D341Med (cell line): ENCODE results near the gene KCNMB2.
"Not testable (repeated sequence)": the region's sequence is repeated elsewhere in the genome, so short reads cannot be mapped to it uniquely, and the experiment has no call there.

ENCODE experiments used
- DNase-seq: peaks from one replicate; pipeline ENCODE4 v3.0.0; 2012; ENCODE audit warnings: low spot score

Gene KCNMB2

DNA sequence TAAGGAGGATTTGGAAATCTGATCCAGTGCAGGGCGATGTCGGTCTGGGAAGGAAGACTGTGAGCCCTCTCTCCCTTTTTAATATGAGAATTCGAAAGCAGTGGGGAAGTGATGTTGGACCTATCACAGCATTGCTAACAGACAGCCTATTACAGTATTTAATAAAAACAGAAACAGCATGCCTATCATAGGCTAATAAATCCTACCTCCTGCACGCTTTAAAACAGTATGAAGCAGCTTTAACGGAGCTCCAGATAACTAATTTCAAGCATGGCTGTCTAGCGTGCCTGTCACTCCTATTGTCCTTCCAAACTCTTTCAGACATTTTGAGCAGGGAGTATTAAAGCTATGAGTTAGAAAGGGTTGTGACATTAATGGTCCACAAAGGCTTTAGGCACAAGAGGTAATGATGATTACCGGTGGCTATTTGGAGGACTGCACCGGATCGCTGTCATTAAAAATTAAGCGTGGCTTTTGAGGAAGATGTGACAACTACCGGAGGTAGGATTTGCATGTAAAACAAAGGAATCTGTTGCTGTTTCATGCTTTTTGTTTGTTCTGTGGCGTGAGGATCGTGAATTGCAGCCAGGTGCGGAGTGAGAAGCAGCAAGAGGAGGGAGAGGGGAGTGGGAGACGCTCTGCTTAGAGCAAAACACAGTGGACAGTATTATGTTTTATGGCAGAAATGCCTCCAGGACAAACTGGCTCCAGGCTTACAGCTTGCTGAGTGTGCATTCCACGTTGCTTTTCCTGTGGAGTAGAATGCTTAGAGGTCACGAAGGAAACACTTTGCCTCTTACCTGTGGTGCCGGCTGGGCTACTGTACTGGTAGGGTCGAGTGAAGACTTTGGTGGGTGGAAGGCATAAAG lies at the start of gene KCNMB2:
TSS of gene KCNMB2 (plus strand) at position 226 of the 869 bp plus-strand sequence.
- no peak for DNase-seq

DNA sequence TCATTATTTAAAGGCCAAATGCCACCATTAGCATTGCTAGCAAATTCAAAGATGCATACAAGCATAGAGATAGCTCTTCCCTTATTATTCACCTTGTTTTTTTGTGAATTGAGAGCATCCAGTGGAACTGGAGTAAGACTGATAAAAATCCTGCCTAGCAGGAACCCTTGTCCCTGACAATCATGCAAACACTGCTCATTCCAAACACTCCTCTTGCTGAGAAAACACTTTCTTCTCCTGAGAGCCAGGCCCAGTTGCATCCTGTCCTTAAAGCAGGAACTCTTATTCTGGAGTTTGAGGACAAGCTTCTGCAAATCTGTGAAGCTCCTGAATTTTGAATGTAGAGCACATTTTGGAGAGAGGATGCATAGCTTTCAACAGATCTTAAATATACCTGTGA lies 49.3 kb upstream of the KCNMB2 start:
- no peak for DNase-seq

DNA sequence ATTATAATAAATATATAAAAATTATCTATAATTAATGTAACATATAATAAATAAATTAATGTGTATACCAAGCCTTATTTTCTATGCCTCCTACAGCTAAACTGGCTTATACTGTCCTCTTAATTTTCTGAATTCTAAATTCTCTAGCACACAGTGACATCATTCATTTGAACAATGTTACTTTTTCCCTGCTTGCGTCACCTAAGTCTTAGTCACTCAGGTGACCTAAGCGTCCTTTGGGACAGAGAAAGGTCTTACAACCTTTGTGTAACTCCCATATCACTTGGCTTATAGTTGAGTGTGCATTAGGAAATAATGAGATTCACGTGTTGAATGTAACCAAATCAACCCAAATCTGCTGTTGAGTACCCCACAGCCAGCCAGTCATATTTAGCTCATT lies 48.5 kb upstream of the KCNMB2 start:
- DNase-seq, result no peak

DNA sequence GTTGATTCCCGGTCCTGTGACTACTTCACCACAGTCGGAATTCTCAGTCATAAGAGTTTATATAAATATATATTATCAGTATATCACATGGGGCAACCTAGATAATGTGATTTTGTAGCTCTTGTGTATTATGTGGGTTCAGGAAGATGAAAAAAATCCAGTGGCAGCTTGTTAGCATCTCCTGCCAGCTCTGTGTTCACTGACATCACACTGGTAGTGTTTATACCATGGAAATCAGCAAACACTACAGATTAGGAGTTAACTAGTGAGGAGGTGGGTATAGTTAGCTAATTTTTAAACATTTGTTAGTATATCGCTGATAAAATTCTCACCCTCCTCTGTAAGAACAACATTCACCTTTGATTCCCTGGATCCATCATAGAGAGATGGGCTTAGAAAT lies 44.5 kb upstream of the KCNMB2 start:
- DNase-seq, result no peak

DNA sequence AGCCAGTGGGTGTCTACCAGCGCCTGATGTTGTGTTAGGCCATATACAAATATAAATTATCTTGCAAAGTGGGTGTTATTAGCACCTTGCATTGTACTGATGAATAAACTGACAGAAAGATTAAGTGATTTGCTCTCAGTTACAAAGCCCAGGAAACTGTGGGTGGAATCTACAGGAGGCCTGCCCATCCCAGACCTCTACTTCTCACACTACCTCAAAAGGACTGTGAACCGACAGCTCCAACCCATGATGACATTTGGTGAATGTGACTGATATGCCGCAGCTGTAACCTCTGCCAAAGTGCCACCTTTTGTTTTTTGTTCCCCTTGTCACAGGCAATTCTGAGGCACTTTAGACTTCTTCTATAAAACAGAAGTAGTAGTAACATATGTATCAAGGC lies 43.7 kb upstream of the KCNMB2 start:
- DNase-seq, result no peak

DNA sequence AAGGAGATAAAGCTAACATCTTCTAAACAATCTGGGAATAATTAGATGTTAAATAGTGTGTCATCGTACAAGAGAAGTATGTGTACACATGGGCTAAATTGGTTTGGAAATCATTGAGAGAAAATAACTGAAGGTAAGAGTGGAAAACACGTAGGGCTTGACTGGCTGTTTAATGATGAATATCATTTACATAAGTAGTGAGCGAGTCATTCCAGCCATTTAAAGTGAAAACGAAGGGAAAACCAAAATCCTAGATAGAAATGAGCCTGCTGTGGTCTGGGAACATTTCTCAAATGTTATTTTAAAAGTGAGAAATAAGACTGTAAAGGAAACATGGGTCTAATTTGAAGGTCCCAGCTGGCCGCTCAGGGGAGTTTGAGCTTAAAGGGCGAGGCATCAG lies 41.9 kb upstream of the KCNMB2 start:
- DNase-seq, result no peak

DNA sequence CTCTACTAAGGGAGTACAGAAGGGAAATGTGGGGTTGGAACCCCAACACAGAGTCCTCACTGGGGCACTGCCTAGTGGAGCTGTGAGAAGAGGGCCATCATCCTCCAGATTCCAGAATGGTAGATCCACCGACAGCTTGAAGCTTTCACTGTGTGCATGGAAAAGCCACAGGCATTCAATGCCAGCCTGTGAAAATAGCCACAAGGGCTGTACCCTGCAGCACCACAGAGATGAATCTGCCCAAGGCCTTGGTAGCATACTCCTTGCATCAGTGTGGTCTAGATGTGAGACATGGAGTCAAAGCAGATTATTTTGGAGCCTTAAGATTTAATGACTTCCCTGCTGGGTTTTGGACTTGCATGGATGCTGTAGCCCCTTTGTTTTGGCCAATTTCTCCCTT lies 39.3 kb upstream of the KCNMB2 start:
- no peak for DNase-seq

GRCh38 chr3:178498871-178499270 lies 37.4 kb upstream of the KCNMB2 start:
- DNase-seq, result no peak

DNA sequence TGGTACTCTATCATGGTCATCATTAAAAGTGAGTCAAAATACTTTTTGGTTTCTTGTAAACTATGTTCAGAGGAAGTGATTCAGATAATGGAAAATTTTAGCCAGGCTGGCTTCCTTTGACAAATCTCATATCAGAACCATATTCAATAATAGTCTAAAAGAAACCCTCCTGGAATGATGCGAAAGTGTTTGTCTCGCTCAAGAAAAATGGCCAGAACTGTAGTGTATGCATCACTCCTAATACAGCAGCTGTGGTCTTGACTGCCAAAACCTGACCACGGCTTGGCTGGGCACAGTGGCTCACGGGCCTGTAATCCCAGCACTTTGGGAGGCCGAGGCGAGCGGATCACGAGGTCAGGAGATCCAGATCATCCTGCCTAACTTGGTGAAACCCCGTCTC lies 35.6 kb upstream of the KCNMB2 start:
- DNase-seq, result no peak

DNA sequence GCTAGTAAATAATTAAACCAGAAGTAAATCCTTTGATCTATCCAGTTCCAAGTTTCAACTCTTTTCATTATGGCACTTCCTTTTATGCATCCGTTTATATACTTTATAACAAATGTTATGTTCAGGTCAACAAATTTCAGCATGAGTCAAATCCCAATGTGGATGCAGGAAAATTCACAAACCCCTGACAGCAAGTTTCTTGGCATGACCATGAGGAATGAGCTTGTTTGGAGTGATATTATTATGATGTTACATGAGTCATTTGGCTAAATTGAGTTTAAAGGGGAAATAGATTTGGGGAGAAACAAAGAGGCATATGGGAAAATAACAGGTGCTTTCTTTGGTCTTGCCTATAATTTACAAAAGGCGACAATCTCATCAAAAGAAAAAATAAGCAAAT lies 32.1 kb upstream of the KCNMB2 start:
- no peak for DNase-seq

DNA sequence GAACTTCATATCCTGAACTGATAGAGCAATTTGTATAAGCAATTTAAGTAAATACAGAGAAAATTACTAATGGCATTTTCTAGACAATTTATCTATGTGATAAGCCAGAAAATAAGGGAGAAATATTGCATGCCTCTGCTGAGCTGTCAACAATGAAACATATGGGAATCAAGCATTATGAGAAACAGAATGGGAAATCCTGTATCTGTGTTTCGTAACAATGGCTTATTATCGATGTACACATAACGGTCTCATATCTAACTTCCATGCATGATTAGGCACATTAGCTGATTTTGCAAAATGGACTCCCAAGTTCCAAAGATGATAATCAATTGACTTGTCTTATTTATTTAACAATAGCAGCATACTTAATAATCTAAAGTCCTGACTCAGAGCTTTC lies 30.4 kb upstream of the KCNMB2 start:
- no peak for DNase-seq

DNA sequence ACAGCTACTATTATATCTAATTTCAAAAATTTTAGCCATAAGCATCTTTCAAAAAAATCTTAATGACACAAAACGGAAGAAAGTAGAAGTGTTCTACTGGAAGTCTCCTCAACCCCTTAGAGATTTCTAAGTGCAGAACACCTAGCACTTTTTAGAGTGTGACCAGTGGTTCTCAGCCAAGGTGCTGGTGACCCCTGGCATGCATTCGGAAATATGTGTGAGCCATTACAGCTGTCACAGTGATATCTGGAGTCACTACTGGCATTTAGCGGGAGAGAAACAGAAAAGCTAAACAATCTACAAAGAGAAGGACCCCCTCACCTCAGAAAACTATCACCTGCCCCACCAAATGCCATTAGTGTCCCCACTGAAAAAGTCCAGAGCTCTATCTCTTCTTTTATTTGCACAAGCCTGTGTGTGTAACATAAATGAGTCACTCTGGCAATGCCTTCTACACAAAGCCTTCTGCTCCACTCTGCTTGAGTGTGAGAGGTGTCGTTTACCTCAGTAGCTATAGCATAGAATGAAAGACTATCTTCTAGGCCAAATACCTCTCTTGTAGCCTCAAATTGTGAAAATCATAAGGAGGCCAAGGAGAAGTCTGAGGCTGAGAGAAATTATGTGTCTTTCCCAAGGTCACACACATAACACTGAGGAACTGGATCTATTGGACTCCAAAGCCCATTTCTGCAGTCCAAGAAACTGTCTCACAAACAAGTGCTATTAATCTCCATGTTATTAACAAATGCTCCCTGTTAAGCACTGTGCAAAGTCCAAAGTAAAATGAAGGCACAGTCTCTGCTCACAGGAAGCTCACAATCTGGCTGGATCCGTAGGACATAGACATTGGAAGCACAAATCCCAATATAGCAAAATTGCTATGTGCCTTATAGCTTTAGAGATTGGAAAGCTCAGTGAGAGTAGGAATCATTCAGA lies 28.5 kb upstream of the KCNMB2 start:
- DNase-seq, result no peak

DNA sequence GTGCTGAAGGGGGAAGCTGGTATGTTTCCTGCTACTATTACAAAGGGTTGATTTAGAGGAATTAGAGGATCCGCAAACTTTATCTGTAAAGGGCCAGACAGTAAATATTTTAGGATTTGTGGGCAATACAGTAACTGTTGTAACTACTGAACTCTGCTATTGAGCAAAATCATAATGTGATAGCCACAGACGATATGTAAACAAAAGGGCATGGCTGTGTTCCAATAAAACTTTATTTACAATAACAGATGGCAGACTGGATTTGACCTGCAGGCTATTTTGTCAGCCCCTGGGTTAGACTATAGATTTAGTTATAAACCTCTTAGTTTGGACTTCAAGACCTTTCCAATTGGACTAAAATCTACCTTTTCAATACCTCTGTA lies 27.8 kb upstream of the KCNMB2 start:
- no peak for DNase-seq

DNA sequence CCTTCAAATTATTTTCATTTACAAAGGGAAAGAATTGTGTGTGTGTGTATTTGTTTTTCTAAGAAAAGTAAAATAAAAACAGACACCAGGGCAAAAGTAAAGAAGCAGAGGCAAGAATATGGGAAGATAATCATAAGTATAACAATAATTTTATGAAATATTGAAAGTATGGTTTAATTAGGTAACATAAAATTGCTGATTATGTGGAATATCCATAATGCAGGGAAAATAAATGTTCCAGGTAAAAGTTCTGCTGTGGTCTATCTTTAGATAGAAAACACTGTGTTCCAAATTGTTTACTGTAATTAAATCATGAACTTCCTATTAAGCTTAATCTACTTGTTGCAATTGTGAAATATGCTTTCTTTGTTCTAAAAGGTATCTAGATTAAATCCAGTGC lies 25.7 kb upstream of the KCNMB2 start:
- DNase-seq, result no peak

DNA sequence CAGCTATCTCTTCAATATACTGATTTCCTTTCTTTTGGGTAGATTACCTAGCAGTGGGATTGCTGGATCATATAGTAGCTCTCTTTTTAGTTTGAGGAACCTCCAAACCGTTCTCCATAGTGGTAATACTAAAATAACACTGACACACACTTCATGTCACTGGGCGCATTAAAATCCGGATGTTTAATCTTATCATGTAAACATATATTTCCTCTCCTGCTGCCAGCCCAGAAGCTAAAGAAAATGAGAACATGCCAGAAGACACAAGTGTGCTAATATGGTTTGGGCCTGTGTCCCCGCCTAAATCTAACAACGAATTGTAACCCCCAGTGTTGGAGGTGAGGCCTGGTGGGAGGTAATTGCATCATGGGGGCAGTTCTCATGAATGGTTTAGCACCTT lies 23.6 kb upstream of the KCNMB2 start:
- DNase-seq, result no peak

- DNase-seq, result no peak
Observed at GRCh38 chr3:178513546-178514380, 22.5 kb upstream of the KCNMB2 start.

DNA sequence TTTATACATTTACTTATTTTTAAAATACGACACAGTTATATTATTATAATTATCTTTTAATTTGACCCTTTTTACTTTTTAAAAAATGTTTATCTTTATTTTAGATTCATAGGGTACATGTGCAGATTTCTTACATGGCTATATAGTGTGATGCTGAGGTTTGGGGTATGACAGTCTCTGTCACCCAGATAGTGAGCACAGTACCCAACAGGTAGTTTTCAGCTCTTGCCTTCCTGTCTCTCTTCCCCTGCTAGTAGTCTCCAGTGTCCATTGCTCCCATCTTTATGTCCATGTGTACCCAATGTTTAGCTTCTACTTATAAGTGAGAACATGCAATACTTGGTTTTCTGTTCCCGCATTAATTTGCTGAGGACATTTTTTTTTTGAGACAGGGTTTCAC lies 21.8 kb upstream of the KCNMB2 start:
- no peak for DNase-seq

DNA sequence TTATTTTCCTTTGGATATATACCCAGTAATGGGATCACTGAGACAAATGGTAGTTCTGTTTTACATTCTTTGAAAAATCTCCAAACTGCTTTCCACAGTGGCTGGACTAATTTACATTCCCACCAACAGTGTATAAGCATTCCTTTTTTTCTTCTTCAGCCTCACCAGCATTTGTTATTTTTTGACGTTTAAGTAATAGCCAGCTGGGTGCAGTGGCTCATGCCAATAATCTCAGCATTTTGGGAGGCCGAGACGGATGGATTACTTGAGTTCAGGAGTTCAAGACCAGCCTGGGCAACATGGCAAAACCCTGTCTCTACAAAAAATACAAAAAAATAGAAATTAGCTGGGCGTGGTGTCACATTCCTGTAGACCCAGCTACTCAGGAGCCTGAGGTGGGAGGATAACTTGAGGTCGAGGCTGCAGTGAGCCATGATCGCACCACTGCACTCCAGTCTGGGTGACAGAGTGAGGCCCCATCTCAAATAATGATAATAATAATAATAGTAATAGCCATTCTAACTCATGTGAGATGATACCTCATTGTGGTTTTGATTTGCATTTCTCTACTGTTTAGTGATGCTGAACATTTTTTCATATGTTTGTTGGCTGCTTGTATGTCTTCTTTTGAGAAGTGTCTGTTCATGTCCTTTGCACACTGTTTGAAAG lies 21.0 kb upstream of the KCNMB2 start:
- DNase-seq, result not testable (repeated sequence)

- DNase-seq, result no peak
Observed at GRCh38 chr3:178517665-178518334, 18.4 kb upstream of the KCNMB2 start.

DNA sequence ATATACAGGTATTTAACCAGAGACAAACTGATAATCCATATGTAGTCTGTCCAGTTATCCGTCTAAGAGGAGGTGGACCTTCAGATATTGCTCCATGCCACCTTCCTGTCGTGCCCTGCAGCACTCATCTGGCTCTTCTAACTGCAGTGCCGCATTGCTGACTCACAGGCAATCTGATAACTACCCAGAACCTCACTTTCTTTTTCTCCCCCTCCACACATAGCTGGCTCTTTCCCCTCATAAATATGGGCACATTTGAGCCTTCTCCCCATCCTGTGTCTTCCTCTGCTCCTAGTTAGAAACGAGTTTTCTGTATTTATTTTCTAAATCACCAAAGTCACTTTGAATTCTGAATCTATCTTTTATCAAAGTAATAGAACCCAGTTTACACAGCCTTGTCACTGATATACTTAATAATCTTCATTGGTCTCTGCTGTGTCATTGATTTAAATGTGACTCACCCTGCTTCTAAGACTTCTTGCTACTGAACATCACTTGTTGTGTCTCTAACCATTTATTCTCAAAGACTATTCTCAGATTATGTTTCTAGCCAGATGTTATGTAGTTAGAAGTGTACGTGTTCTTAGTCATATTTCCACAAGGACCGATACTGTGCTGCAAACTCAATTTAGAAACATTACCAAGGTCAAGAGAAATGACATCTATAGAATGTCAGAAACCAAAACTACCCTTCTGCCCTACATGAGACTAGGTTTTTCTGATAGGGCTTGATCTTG lies 17.4 kb upstream of the KCNMB2 start:
- no peak for DNase-seq
